HG03558 (cell line): ENCODE measurements around the gene MUCL3.
"Not testable (repeated sequence)": the region's sequence is repeated elsewhere in the genome, so short reads cannot be mapped to it uniquely, and the experiment has no call there.

Experiments
- ATAC-seq: cut with Tn5 transposase; IDR thresholded peaks from one replicate; pipeline ENCODE4 v1.9.1; 2021; ENCODE audit warnings: moderate number of reproducible peaks; ENCODE audit not compliant: unreplicated experiment; ENCODE audit errors: extremely low read depth

MUCL3 gene

DNA sequence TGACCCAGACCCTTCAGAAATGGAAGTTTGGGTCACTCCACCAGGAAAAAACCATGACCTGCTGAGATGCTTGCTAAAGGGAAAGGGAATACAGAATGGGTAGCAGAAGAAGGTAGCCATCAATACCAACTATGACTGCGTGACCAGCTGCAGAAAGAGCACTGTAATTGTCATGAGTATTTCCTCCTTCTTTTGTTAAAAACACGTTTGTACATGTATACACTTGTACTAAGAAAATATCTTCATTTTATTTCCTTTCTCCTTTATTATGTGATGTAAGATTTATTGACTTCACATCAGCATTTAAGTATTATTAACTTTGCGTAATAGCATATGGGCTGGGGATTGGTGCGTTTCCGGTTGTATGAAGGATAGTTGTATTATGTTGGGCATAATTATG, 30.2 kb downstream of the MUCL3 start:
- ATAC-seq, result no peak

DNA sequence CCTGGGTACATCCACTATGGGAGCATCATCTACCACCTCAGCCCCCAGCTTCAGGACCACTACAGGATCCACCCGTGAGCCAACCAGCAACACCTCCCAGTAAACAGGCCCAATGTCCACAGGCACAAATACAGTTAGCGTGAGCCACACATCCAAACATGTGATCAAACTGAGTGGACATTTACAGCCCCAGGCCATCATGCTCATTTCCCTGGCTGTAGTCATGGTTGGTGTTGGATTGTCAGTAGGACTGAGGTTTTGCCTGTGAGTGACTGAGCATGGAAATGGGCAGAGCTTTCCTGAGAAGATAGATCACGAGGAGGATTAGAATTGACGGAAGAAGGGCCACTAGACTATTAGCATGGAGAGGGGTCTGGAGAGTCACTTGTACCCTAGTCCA, 32.0 kb downstream of the MUCL3 start:
- ATAC-seq, result no peak

DNA sequence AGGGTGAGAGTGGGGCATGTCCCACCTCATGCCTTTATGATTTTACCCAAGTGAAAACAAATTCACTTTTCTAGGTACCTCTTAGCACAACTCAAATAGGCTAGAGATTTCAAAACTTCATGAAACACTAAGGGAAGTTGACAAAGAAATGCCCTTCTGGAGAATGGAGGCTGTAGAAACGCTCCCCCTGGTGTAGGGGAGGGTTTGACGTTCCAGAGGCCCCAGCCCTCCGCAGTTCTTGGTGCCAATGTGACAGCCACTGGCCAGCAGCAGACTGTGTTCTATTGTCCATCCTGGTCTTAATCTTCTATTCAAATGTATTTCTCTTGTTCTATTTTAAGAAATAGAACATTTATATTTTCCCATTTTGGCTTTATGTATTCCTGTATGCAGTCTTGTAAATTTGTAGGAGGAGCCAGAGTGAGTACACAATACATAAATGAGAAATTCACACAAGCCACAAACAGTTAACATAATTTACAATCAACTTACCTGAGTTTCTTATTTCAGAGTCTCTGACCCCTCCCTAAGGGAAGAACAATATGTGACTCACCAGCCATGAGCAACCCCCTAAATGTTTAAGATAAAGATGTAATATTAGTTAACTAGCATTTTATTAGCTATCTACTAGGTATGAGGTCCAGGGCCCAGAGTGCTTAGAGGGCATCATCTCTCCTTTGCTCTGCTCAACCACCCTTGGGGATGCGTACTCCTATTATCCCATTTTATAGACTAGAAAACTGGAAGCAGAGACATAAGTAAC, 33.9 kb downstream of the MUCL3 start:
- no peak for ATAC-seq

DNA sequence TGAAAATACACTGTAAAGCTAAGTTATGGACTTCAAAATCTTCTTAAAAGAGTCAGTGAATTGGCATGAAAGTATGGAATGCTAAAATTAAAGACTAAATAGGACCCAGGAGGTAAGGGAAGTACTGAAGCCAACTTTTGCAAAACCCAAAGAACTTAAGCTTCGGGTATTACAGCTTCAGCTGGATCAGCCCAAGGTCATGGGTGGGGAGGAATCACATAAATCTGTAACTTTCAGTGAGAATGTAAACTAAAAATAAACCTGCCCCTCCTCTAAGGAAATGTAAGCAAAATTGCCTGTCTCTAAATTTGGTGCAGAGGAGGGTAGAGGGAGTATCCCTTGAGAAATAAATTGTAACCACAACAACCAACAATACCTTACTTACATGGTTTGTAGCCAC, 38.4 kb downstream of the MUCL3 start:
- ATAC-seq, result no peak

DNA sequence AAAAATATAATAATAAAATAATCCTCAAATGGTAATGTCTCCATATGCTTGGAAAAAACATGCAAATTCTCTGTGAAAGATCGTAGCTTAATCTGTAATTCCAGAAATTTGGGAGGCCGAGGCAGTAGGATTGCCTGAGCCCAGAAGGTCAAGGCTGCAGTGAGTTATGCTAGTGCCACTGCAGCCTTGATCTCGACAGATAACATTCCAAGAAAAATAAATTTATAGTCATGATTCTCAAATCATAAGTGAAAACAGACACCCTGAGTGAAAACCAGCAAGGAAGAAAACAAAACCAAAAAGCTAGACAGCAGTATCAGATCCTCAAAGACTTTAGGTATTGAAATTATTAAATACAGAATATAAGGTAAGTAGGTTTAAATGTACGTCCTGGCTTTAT, 38.9 kb downstream of the MUCL3 start:
- no peak for ATAC-seq

DNA sequence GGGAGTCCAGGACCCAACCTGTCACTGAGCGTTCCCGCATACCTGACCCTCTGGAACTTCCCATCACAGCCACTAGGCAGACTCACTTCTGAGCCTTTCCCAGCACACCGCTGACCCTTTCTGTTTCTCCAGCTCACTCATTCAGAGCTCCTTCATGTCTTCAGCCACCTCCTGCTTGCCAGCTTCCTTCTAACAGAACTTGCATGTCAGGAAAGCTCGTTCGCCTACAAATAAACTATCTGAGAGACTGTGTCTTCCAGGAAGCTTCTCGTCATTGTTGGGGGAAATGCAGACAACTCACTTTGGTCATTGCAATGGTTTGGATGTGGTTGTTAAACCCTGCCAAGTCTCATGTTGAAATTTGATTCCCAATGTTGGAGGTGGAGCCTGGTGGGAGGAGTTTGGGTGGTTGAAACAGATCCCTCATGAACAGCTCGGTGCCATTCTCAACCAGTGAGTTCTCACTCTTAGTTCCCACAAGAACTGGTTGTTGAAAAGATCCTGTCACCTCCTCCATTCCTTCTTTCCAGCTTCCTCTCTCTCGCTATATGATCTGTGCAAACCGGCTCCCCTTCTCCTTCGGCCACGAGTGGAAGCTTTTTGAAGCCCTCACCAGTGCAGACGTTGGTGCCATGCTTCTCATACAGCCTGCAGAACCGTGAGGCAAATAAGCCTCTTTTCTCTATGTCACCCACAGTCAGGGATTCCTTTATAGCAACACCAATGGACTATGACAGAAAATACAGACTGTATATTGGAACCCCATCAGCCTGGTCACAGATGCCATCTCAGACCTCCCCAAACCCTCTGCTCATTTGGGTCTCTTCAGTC, 41.4 kb downstream of the MUCL3 start:
- ATAC-seq, result no peak

DNA sequence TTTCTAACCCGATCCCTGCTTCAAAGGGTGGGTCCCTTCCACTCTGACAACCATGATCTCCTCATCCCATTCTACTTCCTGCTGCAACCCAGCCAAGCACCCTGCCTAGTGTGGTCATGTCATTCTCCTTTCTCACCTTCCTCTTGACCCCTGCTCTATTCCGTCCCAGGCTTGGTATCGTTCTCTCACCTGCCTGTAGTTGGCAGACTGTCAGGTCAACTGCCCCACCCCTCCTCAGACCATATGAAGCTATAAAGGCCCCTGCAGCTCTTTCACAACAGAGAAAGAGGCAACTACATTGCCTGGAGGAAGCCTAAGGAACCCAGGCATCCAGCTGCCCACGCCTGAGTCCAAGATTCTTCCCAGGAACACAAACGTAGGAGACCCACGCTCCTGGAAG, 42.7 kb downstream of the MUCL3 start, which contains the start of gene MUC21:
TSS of gene MUC21 (plus strand) at position 280 of the 400 bp plus-strand sequence. CDS start 241 bp downstream, outside the sequence.
- ATAC-seq, result no peak

DNA sequence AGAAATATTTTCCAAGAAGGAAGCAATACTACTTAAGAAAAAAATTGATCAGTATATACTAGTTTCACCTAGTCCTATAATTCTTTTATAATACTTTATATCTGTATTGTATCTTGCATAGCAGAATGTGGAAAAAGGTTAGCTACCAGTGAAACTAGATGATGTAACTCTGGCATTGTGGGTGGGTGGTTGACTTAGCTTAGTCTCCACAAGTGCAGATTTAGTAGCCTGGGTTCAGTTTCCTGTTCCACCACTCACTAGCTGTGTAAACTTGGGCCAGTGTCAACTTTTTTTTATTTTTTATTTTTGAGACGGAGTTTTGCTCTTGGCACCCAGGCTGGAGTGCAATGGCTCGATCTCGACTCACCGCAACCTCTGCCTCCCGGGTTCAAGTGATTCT, 44.7 kb downstream of the MUCL3 start:
- ATAC-seq, result no peak

DNA sequence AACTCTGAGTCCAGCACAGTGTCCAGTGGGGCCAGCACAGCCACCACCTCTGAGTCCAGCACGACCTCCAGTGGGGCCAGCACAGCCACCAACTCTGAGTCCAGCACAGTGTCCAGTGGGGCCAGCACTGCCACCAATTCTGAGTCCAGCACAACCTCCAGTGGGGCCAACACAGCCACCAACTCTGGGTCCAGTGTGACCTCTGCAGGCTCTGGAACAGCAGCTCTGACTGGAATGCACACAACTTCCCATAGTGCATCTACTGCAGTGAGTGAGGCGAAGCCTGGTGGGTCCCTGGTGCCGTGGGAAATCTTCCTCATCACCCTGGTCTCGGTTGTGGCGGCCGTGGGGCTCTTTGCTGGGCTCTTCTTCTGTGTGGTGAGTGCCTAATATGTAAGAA, 46.5 kb downstream of the MUCL3 start:
- no peak for ATAC-seq

DNA sequence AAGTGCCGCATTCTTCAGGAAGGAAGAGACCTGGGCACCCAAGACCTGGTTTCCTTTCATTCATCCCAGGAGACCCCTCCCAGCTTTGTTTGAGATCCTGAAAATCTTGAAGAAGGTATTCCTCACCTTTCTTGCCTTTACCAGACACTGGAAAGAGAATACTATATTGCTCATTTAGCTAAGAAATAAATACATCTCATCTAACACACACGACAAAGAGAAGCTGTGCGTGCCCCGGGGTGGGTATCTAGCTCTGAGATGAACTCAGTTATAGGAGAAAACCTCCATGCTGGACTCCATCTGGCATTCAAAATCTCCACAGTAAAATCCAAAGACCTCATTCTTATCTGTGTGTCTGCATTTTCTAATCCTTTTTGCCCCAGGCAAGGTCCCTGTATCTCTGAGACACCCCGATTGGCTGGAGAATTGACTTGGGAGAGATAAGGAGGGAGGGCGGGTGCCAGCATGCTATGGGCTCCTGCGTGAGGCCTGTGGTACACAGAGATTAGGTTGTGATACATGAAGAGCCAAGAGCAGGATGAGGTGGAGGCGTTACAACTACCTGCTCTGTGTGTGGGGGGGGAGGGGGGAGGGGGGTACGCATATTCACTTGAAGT, 47.5 kb downstream of the MUCL3 start:
- no peak for ATAC-seq

DNA sequence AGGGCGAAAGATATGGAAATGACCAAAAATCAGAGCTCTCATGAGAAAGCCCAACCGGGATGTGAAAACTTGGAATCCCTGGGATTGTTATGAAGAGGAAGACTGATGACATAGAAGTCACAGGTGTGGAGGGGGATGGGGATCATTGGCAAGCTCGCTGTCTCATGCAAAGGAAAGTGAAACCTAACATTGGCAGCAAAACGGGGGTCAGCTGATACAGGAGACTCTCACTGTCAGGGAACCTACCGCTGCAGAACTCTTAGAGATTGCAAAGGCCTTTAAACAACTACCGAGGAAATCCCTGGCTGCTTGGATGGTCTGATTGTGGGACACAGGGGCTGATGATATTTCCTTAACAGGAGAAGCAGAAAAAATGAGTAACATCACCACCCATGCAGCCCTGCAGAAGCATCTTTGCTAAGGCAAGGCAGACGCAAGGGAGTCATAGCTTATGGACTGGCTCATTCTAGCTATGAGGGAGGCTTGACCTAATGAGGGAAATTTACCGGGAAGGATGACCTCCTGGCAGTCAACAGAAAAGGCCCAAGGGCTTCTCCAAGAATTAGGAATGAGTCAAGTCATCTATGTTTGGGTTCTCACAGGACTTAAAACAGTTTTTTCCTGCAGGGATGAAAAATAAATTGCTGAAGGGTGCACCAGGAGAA, 49.8 kb downstream of the MUCL3 start:
- ATAC-seq, result no peak

DNA sequence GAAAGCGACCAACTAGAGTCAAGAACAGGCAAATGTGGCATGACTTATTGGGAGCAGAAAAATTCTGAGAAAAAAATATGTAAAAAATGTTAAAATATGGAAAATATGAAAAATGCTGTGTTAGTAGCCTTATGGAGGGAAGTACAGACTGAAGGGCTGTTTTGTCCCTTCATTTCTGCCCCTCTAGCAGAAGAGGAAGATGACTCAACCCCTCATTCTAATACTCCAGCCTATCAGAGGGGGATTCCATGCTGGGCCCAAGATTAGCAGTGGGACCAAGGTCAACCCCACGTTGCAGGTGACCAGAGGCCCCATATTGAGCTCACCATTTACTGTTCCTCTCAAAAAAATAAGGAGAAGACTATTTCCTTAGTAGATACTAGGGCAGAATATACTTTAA, 51.1 kb downstream of the MUCL3 start:
- no peak for ATAC-seq

DNA sequence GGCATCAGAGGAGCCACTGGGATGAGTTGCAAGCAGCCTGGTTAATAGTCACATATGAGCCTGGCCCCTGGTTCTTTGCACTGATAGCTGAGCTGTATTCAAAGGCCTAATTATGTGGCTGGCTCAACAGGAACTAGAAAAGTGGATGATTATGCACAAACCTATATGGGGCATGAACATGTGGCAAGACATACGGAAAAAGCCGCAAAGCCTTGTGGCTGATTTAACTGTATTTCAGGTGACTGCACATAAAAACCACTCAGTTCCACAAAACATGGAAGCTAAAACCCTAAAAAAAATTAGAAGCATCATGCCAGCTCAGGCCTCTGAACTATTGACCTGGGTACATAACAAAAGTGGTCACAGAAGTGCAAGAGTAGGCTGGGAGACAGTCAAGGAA, 56.5 kb downstream of the MUCL3 start:
- no peak for ATAC-seq

DNA sequence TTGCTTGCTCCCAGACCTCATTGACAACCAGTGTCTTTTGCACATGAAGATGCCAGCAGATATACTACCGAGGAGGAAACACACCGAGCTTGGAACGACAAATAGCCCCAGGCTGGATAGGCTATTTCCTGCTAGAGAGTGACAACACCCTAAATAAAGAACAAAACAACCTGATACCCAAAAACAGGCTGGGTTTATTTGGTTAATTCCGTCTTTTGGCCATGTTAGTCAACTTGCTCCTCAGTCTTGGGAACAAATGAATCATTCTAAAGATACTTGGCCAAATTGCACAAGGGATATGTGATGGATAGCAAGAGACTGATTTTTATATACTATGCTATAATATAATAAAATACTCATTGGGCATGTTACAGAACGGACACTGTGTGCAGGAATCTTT, 58.0 kb downstream of the MUCL3 start:
- no peak for ATAC-seq

DNA sequence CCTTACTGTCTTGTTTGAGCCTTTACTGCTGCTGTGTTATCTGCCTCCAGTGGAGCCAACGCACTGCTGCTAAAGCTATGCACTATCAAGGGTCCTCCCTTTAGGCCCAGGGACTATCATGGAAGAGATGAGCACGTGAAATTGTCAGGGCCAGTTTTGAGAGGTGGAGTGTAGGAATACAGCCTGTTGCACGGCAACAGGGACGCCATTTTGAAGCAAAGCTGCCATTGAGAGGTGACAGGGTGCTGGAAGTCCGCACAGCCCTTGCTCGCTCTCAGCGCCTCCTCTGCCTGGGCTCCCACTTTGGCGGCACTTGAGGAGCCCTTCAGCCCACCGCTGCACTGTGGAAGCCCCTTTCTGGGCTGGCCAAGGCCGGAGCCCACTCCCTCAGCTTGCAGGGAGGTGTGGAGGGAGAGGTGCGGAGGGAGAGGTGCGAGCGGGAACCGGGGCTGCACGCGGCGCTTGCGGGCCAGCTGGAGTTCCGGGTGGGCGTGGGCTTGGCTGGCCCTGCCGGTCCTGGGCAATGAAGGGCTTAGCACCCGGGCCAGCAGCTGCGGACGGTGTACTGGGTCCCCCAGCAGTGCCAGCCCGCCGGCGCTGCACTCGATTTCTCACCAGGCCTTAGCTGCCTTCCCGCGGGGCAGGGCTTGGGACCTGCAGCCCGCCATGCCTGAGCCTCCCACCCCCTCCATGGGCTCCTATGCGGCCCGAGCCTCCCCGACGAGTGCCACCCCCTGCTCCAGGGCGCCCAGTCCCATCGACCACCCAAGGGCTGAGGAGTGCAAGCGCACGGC, 59.5 kb downstream of the MUCL3 start:
- ATAC-seq, result not testable (repeated sequence)

DNA sequence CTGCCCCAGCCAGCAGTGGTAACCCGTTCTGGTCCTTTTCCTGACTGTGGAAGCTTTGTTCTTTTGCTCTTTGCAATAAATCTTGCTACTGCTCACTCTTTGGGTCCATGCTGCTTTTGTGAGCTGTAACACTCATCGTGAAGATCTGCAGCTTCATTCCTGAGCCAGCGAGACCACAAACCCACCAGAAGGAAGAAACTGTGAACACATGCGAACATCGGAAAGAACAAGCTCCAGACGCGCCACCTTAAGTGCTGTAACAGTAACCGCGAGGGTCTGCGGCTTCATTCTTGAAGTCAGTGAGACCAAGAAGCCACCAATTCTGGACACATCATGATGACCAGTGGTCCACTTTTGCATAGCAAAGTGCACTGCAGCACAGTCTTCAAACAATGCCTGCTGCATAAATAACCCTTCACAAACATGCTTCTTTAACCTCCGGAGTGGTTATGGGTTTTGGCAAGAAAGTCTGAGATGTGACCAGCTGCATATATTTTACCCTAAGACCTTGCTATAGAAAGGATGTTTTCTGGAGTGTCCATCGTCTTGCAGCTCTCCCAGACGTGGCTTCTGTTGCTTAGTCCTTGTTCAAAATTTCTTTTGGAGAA, 60.6 kb downstream of the MUCL3 start:
- ATAC-seq, result no peak

DNA sequence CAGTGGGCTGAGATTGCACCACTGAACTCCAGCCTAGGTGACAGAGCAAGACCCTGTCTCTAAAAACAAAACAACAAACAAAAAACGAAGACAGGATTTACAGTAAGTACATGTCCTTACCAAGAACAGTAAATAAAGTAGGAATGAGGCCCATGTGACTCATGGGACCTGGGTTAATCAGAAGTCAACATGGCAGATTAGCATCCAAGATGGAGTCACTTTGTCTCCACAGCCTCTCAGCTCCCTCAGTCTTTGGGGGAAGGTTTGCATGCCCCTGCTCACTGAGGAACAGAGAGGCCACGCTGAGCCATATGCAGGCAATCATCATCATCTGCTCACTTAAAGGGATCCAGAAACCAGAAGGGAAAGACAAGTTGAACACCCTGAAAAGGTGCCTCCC, 61.7 kb downstream of the MUCL3 start:
- no peak for ATAC-seq
